Measurements from ENCODE around the gene CDC14C. TPM values are rescaled to one million over a fixed set of nuclear protein-coding genes. Genes with fewer than 3 reads are reported as not detected.
"Not testable (repeated sequence)": the region's sequence is repeated elsewhere in the genome, so short reads cannot be mapped to it uniquely, and the experiment has no call there.

CDC14C gene
- total RNA-seq, result not detected
- long read RNA-seq, donor 1, result 0 reads
- long read RNA-seq, donor 2, result 0 reads

- DNase-seq (ENCODE audit: low spot score), result no peak
- intact Hi-C loops (cut with DNase I), result no loop called here
These were observed at the start of gene CDC14C for GRCh38 chr7:48924433-48924832. CDC14C (plus strand) TSS chr7:48924547; CDS start chr7:48924673, 126 bp downstream.

- DNase-seq (ENCODE audit: low spot score), result no peak
- intact Hi-C loops (cut with DNase I), result no loop called here
These were observed 49.1 kb upstream of the CDC14C start for GRCh38 chr7:48875045-48875916.

GRCh38 chr7:48876087-48876486 lies 48.3 kb upstream of the CDC14C start:
- intact Hi-C loops (cut with DNase I), result no loop called here

GRCh38 chr7:48880851-48881250 lies 43.5 kb upstream of the CDC14C start:
- intact Hi-C loops (cut with DNase I), result no loop called here
- no peak for DNase-seq (ENCODE audit: low spot score)

More at GRCh38 chr7:48876087-48876486, 48.3 kb upstream of the CDC14C start:
- no peak for DNase-seq (ENCODE audit: low spot score)

- intact Hi-C loops (cut with DNase I), result no loop called here
- no peak for DNase-seq (ENCODE audit: low spot score)
These were observed 36.8 kb upstream of the CDC14C start for GRCh38 chr7:48887500-48887899.

GRCh38 chr7:48894574-48894973 lies 29.8 kb upstream of the CDC14C start:
- no peak for DNase-seq (ENCODE audit: low spot score)
- intact Hi-C loops (cut with DNase I), result no loop called here

- no peak for DNase-seq (ENCODE audit: low spot score)
- intact Hi-C loops (cut with DNase I), result no loop called here
These were observed 24.4 kb upstream of the CDC14C start for GRCh38 chr7:48899932-48900331.

- DNase-seq (ENCODE audit: low spot score), result no peak
- intact Hi-C loops (cut with DNase I), result no loop called here
These were observed 22.4 kb upstream of the CDC14C start for GRCh38 chr7:48901966-48902365.

- no peak for DNase-seq (ENCODE audit: low spot score)
- intact Hi-C loops (cut with DNase I), result no loop called here
These were observed 19.4 kb upstream of the CDC14C start for GRCh38 chr7:48904975-48905374.

GRCh38 chr7:48905686-48906085 lies 18.7 kb upstream of the CDC14C start:
- DNase-seq (ENCODE audit: low spot score); intact Hi-C loops (cut with DNase I): not testable (repeated sequence)

- DNase-seq (ENCODE audit: low spot score); intact Hi-C loops (cut with DNase I): not testable (repeated sequence)
These were observed 14.5 kb upstream of the CDC14C start for GRCh38 chr7:48909887-48910286.

GRCh38 chr7:48931481-48931880 lies 7.1 kb downstream of the CDC14C start:
- intact Hi-C loops (cut with DNase I), result no loop called here
- DNase-seq (ENCODE audit: low spot score), result no peak

- intact Hi-C loops (cut with DNase I), result no loop called here
- no peak for DNase-seq (ENCODE audit: low spot score)
These were observed 8.0 kb downstream of the CDC14C start for GRCh38 chr7:48932126-48932910.

- DNase-seq (ENCODE audit: low spot score), result no peak
- intact Hi-C loops (cut with DNase I), result no loop called here
These were observed 9.3 kb downstream of the CDC14C start for GRCh38 chr7:48933549-48934085.

- intact Hi-C loops (cut with DNase I), result no loop called here
- no peak for DNase-seq (ENCODE audit: low spot score)
These were observed 14.4 kb downstream of the CDC14C start for GRCh38 chr7:48938539-48939295.

- intact Hi-C loops (cut with DNase I), result no loop called here
- no peak for DNase-seq (ENCODE audit: low spot score)
These were observed 19.1 kb downstream of the CDC14C start for GRCh38 chr7:48943279-48943990.

- intact Hi-C loops (cut with DNase I), result no loop called here
- DNase-seq (ENCODE audit: low spot score), result no peak
These were observed 31.6 kb downstream of the CDC14C start for GRCh38 chr7:48955916-48956315.

- intact Hi-C loops (cut with DNase I), result no loop called here
- DNase-seq (ENCODE audit: low spot score), result no peak
These were observed 35.3 kb downstream of the CDC14C start for GRCh38 chr7:48959676-48960075.

Measured in posterior vena cava (tissue), 2 donors.